GM18519 (cell line): ENCODE measurements around the gene SIX3.

ENCODE experiments used
- ATAC-seq: cut with Tn5 transposase; IDR thresholded peaks from one replicate; pipeline ENCODE4 v1.9.1; 2021; ENCODE audit warnings: mild to moderate bottlenecking, moderate library complexity; ENCODE audit not compliant: unreplicated experiment, low FRiP score

Gene SIX3

DNA sequence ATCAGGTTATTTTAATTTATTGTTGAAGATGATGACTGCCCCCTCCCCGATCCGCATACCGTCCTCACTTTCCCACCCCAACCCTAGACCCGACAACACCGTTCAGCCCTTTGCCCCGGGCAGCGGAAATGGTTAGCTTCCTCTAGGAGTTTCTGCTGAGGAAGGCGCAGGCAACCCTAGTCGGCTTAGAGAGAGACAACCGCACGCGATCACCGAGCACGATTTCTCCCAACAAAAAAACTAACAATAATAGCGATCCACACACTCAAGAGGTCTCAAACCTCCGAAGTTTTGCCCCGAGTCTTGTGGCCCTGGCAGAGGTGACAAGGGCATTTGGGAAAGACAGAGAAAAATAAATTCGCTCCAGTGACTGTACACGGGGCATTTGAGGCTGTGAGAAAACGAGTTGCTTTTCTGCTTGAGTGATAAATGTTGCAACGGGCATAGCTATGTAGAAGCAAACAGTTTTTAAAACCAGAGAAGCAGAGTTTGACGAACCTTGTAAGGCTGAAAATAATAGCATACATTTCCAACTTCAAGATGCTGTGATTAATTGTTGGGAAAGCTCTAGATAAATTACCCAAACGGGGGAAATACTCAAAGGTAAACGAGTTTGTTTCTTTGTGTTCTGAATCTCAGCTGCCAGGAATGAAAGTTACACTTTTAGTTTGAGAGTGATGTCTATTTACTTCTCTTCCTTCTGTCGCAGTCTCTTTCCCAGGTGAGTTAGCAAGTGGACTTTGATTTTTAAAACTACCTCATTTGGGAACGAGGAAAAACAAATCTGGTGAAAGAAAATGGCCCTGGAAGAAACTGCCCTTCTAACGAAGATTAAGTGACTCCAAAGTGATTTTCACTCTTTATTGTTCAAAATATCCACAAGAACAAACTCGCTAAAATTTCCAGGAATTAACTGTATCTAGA lies 11.0 kb upstream of the SIX3 start:
- ATAC-seq: no peak

DNA sequence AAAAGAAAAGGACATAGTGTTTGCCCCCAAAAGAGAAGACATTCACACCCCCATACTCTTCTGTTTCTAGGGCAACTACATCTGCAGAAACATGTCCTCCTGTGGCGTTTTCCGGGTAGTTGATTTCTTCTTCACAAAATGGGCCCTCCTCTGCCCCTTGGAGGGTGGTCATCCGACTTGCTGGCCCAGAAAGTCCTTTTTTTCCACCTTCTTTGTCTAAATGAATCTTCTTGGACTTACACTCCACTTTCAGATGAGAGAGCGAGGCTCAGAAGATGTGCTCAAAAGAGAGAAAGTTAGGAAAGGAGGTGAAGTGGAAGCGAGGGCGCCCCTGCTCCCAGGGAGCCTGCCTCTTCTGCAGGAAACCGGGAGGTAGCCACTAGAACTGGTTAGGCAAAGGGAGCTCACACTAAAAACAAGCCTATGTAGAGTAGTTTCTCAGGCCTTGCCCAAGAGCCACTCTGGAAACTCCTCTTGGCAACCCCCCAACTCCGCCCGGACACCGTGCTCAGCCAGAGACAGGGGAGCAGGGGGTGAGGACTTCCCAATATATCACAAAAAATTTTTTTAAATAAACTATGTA lies 10.2 kb upstream of the SIX3 start:
- ATAC-seq: no peak

DNA sequence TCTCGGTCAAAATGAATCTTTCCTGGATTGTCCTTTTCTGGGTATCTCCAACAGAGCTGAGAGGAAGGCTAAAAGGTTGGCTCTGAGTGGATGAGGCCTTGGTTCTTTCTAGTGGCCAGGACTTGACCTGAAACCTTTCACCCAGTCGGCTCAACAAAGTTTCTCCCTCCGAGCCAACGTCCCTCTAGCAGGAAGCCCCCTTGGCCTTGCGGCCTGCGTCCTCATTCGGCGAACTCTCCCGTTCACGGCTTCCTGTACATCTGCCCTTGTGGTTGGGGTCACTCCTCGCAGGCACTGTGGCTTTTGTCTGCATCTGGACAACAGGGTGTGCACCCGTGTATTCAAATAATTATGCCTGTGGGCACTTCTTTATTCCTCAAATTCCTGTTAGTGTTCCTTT lies 9.4 kb upstream of the SIX3 start:
- no peak for ATAC-seq

DNA sequence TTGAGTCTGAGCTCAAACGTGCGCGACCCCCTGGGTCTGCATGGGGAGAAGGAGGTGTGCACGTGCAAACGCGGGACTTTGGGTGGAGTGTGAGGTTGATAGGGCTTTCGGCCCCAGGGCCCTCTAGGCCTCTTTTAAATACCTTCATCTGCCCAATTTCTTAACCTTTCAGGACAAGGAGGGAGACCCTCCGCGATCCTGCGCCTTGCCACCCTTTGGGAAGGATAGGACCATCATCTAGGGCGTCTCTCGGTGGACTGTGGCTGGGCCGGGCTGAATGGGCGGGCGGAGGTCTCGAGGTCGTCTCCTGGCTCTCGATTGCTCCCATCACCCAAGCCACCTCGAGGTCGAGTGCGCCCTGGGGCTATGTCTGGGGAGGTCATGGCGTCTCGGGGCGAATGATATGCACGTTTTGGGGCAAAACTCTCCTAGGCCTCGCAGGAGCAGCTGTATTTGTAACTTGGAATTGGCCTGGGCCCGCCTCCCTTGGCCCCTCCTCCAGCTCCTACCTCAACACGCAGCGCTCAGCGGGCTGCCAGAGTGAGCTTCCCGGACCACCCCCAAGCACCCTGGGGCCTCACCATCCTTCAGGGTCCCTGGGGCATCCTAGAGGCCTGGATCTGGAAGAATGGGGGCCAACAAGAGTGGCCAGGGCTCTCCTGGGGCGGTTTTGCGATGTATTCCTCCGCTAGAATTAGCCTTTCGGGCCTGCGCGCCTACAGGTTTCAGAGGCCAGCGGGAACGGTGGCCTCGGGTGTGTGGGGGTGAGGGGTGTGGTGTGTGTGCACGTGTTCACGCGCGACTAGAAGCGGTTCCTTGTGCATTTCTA lies 8.7 kb upstream of the SIX3 start:
- ATAC-seq: no peak

DNA sequence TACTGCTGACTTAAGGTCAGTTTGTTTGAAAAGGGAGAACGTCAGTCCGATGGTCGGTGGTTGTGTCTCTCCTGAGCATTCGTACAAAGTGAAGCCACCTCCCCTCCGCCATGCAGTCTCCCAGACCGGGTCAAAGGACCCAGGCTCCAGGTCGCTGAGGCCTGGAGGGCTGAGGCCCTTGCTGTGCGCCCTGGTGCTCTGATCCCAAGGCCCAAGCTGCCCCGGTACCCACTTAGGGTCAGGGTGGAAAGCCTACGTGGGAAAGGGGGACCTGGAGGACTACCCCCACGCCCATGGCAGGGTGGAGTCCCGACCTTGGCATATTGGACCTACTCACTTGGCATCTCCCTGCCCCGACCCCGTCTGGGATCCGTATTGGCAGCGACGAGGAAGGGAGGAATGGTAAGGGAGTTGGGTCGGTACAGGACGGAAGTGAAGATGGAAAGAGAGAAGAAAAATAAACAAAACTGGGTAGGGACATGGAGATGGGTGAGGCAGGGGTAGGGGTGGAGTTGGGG lies 8.0 kb upstream of the SIX3 start:
- no peak for ATAC-seq

DNA sequence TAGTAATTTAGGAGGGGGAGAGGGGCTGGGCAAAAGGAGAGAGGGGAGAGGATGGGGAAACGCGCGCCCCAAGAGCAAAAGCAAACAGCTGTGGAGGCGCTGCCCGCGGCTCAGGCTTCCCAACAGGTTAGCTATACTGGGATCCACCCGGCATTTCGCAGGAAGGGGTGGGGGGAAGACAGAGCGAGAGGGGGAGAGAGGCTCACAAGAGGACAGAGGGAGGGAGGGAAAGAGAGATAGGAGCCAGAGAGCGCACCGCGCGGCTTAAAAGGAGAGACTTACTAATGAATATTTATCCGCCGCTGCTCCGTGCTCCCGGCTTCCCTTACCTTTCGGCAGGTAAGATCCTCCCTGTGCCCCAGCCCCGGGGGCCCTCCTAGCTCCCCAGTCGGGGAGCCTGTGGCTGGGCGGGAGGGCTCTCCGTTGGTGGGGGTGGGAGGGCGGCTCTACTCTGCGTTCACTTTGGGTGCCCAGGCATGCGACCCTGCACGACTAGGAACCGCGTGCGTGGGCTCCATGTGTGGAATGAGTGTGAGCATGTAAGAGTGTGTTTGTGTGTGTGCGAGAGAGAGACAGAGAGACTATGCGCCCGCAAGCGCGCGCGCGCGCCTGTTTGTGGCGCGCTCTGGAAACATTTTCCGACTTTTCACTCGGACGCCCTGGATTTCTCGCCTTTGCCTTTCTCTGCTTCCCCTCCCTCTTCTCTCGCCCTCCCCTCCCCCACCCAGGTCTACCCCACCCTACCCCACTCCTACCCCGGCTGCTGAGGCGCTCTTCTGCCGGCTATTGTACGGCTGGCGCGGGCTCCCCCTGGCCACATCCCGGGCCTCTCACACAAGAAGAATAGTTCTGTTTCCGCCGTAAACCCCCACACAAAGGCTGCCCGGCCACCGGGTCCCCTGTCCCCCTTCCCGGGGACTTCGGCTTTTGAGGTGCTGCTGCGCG lies 7.2 kb upstream of the SIX3 start:
- ATAC-seq: no peak

DNA sequence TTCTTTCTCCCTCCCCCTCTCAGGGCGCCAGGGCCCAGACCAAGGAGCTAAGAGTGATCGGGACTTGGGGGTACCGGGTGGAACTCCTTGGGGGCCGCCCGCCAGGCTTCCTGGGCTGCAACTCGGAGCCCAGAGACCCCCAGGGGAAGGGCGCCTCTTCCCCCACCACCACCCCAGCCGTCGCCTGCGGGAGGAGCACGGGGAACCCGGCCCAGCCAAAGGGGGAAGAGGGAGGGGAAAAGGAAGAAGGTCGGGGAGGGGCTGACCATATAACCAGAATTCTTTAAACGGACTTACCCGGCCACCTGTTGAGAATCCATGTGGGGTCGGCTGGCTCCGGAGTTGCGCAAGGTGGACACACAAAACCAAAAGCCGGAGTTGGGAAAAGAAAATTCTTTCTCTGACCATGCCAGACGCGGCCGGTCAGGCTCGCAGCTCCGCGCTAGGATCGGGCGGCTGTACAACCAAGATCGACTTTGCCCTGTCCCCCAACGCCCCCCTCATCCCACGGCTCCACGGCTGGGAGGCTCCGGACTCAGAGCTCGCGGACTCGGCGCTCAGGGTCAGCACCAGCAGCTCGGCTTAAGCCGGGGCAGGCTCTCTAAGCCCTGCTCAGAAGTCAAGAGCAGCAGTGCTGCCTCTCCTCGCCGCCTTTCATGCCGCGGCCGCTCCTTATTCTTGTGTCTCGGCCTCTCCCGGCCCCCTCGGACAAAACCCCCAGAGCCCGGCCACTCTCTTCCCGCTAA lies 6.3 kb upstream of the SIX3 start:
- ATAC-seq: no peak

DNA sequence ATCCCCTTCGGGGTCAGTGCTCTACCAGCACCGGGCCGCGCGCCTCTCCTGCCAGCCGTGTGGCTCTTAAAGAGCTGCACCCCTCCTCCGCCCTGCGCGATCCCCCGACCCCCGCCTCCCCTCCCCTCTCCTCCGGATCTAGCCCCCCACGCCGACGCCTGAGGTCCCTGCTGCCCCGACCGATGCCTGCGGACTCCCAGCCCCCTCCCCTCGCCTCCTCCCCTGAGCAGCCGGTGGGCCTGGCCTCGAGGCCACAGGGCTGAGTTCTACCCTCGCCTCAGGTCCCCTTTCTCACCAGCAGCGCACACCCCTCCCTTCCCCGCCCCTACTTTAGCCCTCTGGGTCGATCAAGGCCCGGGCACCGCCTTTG lies 5.8 kb upstream of the SIX3 start:
- ATAC-seq: no peak

DNA sequence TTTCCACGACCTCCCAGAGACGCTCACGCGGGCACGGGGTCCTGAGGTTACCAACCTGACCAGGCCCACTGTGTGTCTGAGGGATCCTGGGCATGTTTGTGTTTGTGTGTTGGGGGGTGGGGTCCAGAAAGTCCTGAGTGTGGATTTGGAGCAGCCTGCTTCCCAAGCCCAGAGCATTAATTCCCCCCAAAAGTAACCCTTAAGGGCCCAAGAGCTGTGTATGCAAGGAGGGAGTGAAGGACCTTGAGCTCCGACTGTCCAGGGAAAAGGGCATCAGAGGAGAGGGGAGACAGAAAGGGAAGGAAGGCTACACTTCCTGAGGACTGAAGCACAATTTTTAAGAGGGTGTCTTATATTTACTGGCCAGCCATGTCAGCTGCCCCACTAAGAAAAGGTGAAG lies 5.2 kb upstream of the SIX3 start:
- ATAC-seq: no peak

DNA sequence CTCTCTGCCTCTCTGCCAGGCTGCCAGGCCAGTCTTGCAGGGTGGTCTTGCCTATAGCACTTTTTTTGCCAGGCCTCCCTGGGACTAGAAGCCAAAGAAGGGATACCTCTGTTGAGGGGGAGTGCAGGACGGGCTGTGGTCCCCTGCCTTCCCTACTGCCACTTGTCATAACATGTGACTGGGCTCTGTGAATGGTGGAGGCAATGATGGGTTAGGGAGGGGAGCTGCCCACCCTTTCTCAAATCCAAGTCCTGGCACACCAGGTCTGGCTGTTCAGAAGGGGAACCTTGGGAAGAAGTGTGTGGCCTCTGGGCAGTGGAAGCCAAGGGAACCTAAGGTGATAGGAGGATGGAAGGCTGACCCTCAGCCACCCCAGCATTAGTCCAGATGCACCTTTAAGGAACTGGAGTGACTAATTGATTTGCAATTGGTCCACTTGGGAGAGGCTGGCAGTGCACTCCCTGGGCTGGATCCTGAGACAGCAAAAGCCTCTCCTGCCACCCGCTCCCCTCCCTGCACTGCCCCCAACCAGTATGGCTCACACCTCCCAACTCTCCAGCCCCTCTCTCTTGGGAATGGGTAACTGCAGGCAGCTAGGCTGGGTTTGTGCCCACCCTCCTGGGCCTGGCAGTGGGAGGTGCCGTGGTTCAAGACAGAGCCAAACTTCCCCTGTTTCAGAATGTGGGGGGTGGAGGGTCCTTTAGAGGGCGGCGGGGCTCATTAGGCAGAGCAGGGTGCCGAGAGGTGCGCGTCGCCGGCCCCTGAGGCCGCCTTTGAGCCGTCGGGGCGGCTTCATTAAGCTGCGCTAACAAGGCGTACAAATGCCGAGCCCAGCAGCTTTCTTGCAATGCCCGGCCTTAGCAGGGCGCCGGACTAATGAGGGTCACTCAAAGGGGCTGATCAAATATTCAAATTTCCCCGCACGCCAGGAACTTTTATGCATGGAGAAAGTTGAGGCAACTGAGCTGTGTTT lies 4.5 kb upstream of the SIX3 start:
- ATAC-seq: no peak

DNA sequence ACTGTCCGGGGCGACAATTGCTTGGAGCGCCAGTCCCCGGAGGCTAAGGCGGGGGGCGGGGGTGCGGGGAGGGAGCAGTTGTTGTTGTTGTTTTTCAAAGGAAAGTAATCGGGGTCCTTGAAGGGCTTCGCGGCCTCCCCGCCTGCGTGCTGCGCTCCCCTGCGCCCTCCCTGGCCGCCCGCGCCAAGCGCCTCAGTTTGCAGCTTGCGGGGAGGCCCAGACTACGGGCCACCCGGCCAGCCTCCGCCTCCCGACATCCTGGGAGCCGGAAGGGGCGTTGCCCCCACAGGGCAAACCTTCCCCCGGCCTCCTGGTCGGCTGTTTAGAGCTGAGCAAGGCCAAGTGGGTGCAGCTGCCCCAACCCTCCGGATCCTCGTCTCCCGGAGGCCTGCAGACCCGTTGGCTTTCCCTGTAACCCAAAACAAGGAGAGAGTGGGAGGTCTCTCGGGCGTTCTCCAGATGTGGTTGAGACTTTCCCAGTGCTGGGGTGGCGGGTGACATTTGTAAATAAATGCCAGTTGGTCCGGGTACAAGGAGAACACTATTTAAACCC lies 3.7 kb upstream of the SIX3 start:
- ATAC-seq: no peak

DNA sequence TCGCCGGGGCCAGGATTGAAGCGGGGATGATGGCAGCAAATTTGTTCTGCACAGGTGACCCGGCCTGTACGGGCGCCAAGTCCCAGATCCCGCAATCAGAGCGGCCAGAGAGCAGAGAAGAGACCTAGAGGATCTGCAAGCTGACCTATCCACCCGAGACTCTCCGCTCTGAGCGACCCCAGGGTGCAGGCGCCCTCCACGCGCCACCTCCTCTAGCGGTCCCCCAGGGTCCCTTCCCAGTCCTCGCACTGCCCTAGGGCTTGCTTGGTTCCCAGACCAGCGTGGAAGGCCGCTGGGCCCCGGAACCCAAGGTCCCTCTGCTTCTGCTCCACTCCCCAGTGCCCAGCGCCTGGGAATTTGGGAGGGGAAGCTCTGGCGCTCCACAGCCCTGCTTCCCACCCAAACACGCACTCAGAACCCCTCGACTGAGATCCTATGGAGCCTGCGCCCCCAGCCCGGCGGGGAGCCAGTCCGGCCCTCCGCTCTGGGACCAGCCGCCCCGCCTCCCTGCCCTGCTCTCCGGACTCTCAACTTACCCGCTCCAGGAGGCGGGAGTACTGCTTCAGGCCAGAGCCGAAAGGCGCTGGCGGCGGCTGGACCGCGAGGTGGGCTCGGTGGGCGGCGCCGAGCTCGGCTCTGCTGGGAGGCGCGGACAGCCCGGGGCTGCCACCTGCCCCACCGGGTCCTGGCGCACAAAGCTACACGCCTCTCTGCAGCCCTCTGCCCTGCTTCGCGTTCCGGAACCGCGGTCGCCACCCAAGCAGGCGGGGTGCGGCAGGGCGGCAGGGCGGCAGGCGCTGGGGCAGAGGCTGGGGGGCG lies 3.0 kb upstream of the SIX3 start:
- ATAC-seq: no peak

DNA sequence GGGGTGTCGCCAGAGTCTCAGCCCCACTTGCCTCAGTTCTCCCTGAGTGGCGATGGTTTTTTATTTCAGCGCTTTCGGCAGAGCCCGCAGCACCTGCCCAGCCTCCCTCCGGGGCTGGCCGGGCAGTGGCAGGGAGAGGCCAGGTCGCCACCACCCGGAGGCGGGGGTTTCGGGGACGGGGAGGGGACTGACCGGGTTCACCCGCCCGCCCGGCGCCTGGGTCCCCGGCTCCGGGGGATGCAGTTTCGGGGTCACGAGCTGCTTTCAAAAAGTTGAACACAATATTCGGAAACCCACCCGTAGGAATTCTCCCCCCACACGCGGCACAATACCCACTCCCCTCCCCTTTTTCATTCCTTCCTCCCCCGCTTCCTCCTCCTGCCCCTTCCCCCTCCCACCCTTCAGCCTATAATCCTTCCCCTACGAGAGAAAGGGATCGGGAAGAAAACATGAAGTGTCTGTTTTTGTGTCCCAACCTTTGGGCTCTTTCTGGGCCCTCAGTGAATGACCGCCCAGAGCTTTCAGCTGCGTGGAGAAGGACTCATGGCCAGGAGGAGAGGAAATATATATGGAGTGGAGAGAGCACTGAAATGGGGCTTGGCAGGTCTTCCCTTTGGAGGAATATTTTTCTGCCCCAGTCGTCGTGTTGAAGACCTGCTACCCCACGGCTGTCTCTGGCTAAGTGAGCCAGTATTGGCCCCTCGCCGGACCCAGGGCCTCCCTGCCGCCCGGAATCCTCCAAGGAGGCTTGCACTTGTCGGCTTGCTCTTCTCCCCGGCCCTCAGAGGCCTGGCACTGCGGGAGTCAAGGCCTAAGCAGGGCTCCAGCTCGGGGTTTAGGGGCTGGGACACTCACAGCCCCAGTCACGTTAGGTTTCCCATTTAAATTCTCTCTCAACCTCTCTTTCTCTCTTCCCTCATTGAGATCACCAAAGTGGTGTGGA lies 2.1 kb upstream of the SIX3 start:
- no peak for ATAC-seq

DNA sequence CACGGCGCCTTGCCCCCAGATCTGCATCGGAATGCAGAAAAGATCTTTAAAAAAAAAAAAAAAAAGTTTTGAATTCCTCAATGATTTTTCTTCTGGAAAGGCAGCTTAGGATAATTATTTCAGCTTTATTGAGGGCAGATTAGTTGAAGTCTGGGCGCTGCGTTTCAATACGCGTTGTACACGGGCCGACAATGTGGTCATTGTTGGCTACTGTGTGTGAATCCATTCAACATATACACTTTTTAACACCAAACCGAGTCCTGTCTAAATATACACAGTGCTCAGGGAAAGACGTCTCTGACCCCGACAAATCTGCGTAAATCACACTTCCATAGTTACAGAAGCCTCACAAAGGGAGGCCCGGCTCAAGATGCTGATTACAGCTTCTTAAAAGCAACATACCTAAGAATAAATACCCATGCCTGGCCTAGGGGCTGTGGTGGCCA lies 1.4 kb upstream of the SIX3 start:
- no peak for ATAC-seq

DNA sequence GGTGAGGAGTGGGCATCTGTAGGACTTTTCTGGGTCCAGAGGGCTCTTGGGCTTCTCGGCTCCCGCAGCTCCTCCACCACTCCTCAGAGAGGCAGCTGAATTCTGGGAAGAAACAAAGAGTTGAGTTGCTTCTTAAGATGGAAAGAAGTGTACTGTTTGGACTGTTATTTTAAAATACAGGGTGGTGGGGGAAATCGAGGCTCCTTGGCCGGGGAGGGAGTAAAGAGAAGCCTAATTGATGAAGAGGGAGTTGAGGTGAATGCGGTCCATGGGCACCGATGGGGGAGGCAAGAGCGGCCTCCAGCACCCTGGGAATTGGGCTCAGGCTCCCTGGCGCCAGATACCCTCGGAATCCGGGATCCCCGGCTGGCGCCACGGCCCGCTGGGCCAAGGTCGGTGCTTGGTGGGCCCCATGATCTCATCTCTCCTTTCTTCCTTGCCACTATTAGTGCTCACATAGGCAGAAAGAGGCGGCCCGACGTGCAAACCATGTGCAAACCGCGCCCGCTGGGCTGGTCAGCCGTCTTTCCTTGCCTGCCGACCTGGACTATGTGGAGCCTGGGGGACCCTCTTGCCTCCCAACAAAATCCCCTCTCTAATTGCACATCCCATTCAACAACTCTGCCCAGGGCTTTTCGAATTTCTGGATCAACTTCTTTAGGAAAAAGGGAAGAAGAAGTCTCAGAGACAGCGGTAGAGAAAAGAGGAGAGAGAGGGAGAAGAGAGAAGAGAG lies 604 bp upstream of the SIX3 start:
- no peak for ATAC-seq
